ENCODE data around the gene ZCCHC7. TPM values are rescaled to one million over a fixed set of nuclear protein-coding genes. Genes with fewer than 3 reads are reported as not detected.

The ZCCHC7 gene
- total RNA-seq, 1 donor from 2014 or later = 20.9 TPM

- Histone ChIP-seq H3K36me3 (no peaks in the 10 kb centered on the region), H3K27ac (no peak overlapping the region), H3K4me3 (no peak overlapping the region), H3K9me3 (no peaks in the 10 kb centered on the region), H3K27me3 (no peaks in the 10 kb centered on the region), H3K4me1 (no peaks in the 10 kb centered on the region)
- TF ChIP-seq, protein P1, sequence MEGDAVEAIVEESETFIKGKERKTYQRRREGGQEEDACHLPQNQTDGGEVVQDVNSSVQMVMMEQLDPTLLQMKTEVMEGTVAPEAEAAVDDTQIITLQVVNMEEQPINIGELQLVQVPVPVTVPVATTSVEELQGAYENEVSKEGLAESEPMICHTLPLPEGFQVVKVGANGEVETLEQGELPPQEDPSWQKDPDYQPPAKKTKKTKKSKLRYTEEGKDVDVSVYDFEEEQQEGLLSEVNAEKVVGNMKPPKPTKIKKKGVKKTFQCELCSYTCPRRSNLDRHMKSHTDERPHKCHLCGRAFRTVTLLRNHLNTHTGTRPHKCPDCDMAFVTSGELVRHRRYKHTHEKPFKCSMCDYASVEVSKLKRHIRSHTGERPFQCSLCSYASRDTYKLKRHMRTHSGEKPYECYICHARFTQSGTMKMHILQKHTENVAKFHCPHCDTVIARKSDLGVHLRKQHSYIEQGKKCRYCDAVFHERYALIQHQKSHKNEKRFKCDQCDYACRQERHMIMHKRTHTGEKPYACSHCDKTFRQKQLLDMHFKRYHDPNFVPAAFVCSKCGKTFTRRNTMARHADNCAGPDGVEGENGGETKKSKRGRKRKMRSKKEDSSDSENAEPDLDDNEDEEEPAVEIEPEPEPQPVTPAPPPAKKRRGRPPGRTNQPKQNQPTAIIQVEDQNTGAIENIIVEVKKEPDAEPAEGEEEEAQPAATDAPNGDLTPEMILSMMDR (IDR thresholded peaks at IDR 0.05) = no peak
- DNase-seq (no peak), ATAC-seq (no peak)
- intact Hi-C loops (cut with DNase I) = no loop called here
These were observed 123.4 kb downstream of the ZCCHC7 start for GRCh38 chr9:37243588-37244345.

DNA sequence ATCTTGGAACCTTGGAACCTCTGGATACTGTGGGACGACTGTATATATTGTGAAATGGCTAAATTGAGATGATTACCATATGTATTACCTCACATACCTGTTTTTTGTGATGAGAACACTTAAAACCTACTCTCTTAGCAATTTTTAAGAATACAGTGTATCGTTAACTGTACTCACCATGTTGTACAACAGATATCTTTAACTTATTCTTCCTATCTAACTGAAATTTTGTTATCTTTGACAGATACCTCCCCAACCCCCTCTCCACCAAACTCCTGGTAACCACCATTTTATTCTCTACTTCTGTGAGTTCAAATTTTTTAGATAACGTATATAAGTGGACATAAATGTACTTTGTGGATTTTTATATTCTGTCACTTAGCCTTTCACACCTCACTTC lies 126.5 kb downstream of the ZCCHC7 start:
- Histone ChIP-seq H3K9me3 (no peaks in the 10 kb centered on the region), H3K4me1 (no peaks in the 10 kb centered on the region), H3K27me3 (no peaks in the 10 kb centered on the region), H3K36me3 (no peaks in the 10 kb centered on the region), H3K4me3 (no peak overlapping the region), H3K27ac (no peak overlapping the region)
- intact Hi-C loops (cut with DNase I) = no loop called here
- TF ChIP-seq, protein P1 (IDR thresholded peaks at IDR 0.05) = no peak
- DNase-seq (no peak), ATAC-seq (no peak)

DNA sequence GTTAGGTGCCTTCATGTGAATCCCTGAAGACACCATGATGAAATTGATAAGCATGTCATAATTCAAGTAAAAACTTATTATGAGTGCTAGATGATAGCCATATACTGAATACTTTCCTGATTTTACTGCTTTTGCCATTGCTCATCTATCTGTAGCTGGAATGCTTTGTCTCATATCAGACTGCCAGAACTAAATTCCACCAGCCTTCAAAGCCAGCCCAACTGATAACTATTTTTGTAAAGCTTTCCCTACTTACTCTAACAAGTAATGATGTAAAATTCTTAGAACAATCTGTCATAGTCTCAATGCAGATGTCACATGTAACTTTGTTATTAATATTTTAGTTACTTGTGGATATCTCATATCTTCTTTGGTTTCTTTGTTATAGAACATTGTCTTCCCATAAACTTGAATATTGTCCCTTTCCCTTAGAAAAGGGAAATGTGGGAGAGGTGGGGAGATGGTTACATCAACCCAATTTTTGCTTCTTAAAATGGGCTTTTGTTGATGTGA lies 128.3 kb downstream of the ZCCHC7 start:
- H3K27ac ChIP-seq = no peak overlapping the region
- intact Hi-C loops (cut with DNase I) = no loop called here
- no peak for ATAC-seq

GRCh38 chr9:37251452-37251851 lies 131.1 kb downstream of the ZCCHC7 start:
- H3K9me3 ChIP-seq = no peaks in the 10 kb centered on the region
- H3K36me3 ChIP-seq = no peaks in the 10 kb centered on the region
- TF ChIP-seq, protein P1 (IDR thresholded peaks at IDR 0.05) = no peak
- ATAC-seq = no peak
- DNase-seq = no peak
- H3K4me3 ChIP-seq = no peak overlapping the region
- no peaks in the 10 kb centered on the region for H3K27me3 ChIP-seq
- intact Hi-C loops (cut with DNase I) = no loop called here
- H3K4me1 ChIP-seq = no peaks in the 10 kb centered on the region
- no peak overlapping the region for H3K27ac ChIP-seq

More for the DNA sequence above, 128.3 kb downstream of the ZCCHC7 start:
- no peaks in the 10 kb centered on the region for H3K9me3 ChIP-seq
- no peak overlapping the region for H3K4me3 ChIP-seq
- TF ChIP-seq, protein P1 (IDR thresholded peaks at IDR 0.05) = no peak
- no peaks in the 10 kb centered on the region for H3K4me1 ChIP-seq
- H3K27me3 ChIP-seq = no peaks in the 10 kb centered on the region
- no peak for DNase-seq
- H3K36me3 ChIP-seq = no peaks in the 10 kb centered on the region

DNA sequence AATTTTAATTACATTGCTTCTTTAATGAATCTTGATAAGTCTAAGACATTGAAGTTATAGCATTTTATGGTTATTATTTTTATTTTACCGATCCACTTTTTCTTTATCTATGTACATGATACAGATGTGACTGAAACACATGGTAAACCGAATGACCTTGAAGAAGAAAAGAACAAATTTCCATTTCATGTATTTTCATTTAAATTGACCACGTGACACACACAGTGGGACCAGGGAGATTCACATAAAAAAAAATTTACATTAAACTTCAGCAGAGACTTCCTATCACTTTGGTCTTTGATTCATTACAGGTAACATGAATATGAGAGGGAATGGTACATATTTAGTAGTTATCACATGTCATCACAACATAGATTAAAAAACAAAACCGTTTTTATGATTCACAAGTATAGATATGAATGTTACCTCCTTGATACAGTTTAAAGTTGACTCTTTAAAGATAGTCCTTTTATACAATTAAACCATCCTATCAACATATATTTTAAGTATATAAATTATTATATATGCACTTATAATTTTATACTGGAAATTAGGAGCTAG lies 133.1 kb downstream of the ZCCHC7 start:
- no peak overlapping the region for H3K27ac ChIP-seq
- no peak for ATAC-seq
- H3K9me3 ChIP-seq = no peaks in the 10 kb centered on the region
- no peak for DNase-seq
- H3K36me3 ChIP-seq = no peaks in the 10 kb centered on the region
- no peaks in the 10 kb centered on the region for H3K27me3 ChIP-seq
- intact Hi-C loops (cut with DNase I) = no loop called here
- TF ChIP-seq, protein P1 (IDR thresholded peaks at IDR 0.05) = no peak
- H3K4me3 ChIP-seq = no peak overlapping the region
- H3K4me1 ChIP-seq = no peaks in the 10 kb centered on the region
